LNCaP clone FGC (cell line): ENCODE results near the gene TICRR.

Experiments used
- DNase-seq: peaks from one replicate; pipeline ENCODE4 v3.0.0-alpha.2; 2011; ENCODE audit warnings: low read depth
- H3K4me3 ChIP-seq: 2 replicates; pipeline ENCODE4 v1.5.1; 2011; ENCODE audit warnings: mild to moderate bottlenecking, low read depth, low read length, control low read depth
- CTCF ChIP-seq: IDR thresholded peaks from 2 replicates; pipeline ENCODE4 v1.5.1; 2012; ENCODE audit warnings: mild to moderate bottlenecking; ENCODE audit not compliant: control insufficient read depth, insufficient read depth; ENCODE audit errors: extremely low read depth

Gene TICRR

GRCh38 chr15:89666858-89667705 is 91.8 kb downstream of the TICRR start:
- DNase-seq: no peak
- no peak overlapping the region for H3K4me3 ChIP-seq

GRCh38 chr15:89667706-89667960 is 92.4 kb downstream of the TICRR start:
- TF ChIP-seq CTCF: no peak
- H3K4me3 ChIP-seq: no peak overlapping the region

More at GRCh38 chr15:89666858-89667705, 91.8 kb downstream of the TICRR start:
- TF ChIP-seq CTCF: no peak

GRCh38 chr15:89668171-89668570 is 92.9 kb downstream of the TICRR start:
- no peak overlapping the region for H3K4me3 ChIP-seq
- no peak for TF ChIP-seq CTCF
- no peak for DNase-seq

More at GRCh38 chr15:89667706-89667960, 92.4 kb downstream of the TICRR start:
- DNase-seq: no peak

GRCh38 chr15:89669309-89669865 is 94.1 kb downstream of the TICRR start:
- DNase-seq: no peak
- no peak for TF ChIP-seq CTCF
- H3K4me3 ChIP-seq: no peak overlapping the region

- H3K4me3 ChIP-seq: no peak overlapping the region
- no peak for TF ChIP-seq CTCF
- DNase-seq: no peak
Measured at GRCh38 chr15:89669941-89670340, 94.7 kb downstream of the TICRR start.

GRCh38 chr15:89670971-89671560 is 95.8 kb downstream of the TICRR start:
- DNase-seq: no peak
- H3K4me3 ChIP-seq: no peak overlapping the region
- no peak for TF ChIP-seq CTCF
